ENCODE data around the gene ADAD2.

Gene ADAD2

GRCh38 chr16:84190731-84191388 is at the start of gene ADAD2:
Gene ADAD2 (plus strand): TSS chr16:84191157. CDS start chr16:84191231, 74 bp downstream.
- peak; percentile 29 to 35 for DNase-seq
- TF ChIP-seq GATA1 (IDR thresholded peaks at IDR 0.05; ENCODE audit: low read depth, low read length) (no peak), POLR2A (IDR thresholded peaks at IDR 0.05; ENCODE audit: low read length) (no peak)

- DNase-seq: no peak
- TF ChIP-seq POLR2A (IDR thresholded peaks at IDR 0.05; ENCODE audit: low read length) (no peak), GATA1 (IDR thresholded peaks at IDR 0.05; ENCODE audit: low read depth, low read length) (no peak)
These were observed 47.9 kb upstream of the ADAD2 start for GRCh38 chr16:84143081-84143480.

GRCh38 chr16:84143784-84144199 is 47.2 kb upstream of the ADAD2 start:
- TF ChIP-seq GATA1 (IDR thresholded peaks at IDR 0.05; ENCODE audit: low read depth, low read length): no peak
- no peak for TF ChIP-seq POLR2A (IDR thresholded peaks at IDR 0.05; ENCODE audit: low read length)
- DNase-seq: peak; percentile 24 to 26

GRCh38 chr16:84144209-84144858 is 46.6 kb upstream of the ADAD2 start:
- no peak for TF ChIP-seq GATA1 (IDR thresholded peaks at IDR 0.05; ENCODE audit: low read depth, low read length)
- TF ChIP-seq POLR2A (IDR thresholded peaks at IDR 0.05; ENCODE audit: low read length): no peak
- DNase-seq: peak; percentile 53 to 61

- TF ChIP-seq POLR2A (IDR thresholded peaks at IDR 0.05; ENCODE audit: low read length) (peak; percentile 21), GATA1 (IDR thresholded peaks at IDR 0.05; ENCODE audit: low read depth, low read length) (no peak)
- DNase-seq: peak; percentile 91 to 97
These were observed 45.9 kb upstream of the ADAD2 start, which contains the start of the genes DNAAF1 and HSDL1 for GRCh38 chr16:84144859-84145639. Gene DNAAF1 (plus strand): TSS chr16:84145308. CDS start chr16:84145441, 133 bp downstream. Gene HSDL1 (minus strand): TSS chr16:84145177. CDS start chr16:84131321, 13,856 bp downstream.

GRCh38 chr16:84150926-84151325 is 40.0 kb upstream of the ADAD2 start:
- TF ChIP-seq GATA1 (IDR thresholded peaks at IDR 0.05; ENCODE audit: low read depth, low read length): no peak
- TF ChIP-seq POLR2A (IDR thresholded peaks at IDR 0.05; ENCODE audit: low read length): no peak
- no peak for DNase-seq

GRCh38 chr16:84153660-84154214 is 37.2 kb upstream of the ADAD2 start:
- DNase-seq: no peak
- no peak for TF ChIP-seq GATA1 (IDR thresholded peaks at IDR 0.05; ENCODE audit: low read depth, low read length)
- TF ChIP-seq POLR2A (IDR thresholded peaks at IDR 0.05; ENCODE audit: low read length): no peak

- no peak for DNase-seq
- TF ChIP-seq GATA1 (IDR thresholded peaks at IDR 0.05; ENCODE audit: low read depth, low read length) (no peak), POLR2A (IDR thresholded peaks at IDR 0.05; ENCODE audit: low read length) (no peak)
These were observed 35.7 kb upstream of the ADAD2 start for GRCh38 chr16:84155226-84155625.

GRCh38 chr16:84155771-84156170 is 35.2 kb upstream of the ADAD2 start:
- no peak for TF ChIP-seq POLR2A (IDR thresholded peaks at IDR 0.05; ENCODE audit: low read length)
- DNase-seq: peak; percentile 18 to 39

GRCh38 chr16:84156342-84156784 is 34.6 kb upstream of the ADAD2 start:
- DNase-seq: no peak
- TF ChIP-seq POLR2A (IDR thresholded peaks at IDR 0.05; ENCODE audit: low read length) (no peak), GATA1 (IDR thresholded peaks at IDR 0.05; ENCODE audit: low read depth, low read length) (no peak)

GRCh38 chr16:84159007-84159406 is 31.9 kb upstream of the ADAD2 start:
- TF ChIP-seq POLR2A (IDR thresholded peaks at IDR 0.05; ENCODE audit: low read length): no peak
- TF ChIP-seq GATA1 (IDR thresholded peaks at IDR 0.05; ENCODE audit: low read depth, low read length): no peak
- no peak for DNase-seq

GRCh38 chr16:84159800-84160199 is 31.2 kb upstream of the ADAD2 start:
- no peak for DNase-seq
- TF ChIP-seq POLR2A (IDR thresholded peaks at IDR 0.05; ENCODE audit: low read length): no peak
- TF ChIP-seq GATA1 (IDR thresholded peaks at IDR 0.05; ENCODE audit: low read depth, low read length): no peak

GRCh38 chr16:84161037-84161436 is 29.9 kb upstream of the ADAD2 start:
- no peak for DNase-seq
- TF ChIP-seq GATA1 (IDR thresholded peaks at IDR 0.05; ENCODE audit: low read depth, low read length) (no peak), POLR2A (IDR thresholded peaks at IDR 0.05; ENCODE audit: low read length) (no peak)

- no peak for DNase-seq
- TF ChIP-seq POLR2A (IDR thresholded peaks at IDR 0.05; ENCODE audit: low read length) (no peak), GATA1 (IDR thresholded peaks at IDR 0.05; ENCODE audit: low read depth, low read length) (no peak)
These were observed 29.2 kb upstream of the ADAD2 start for GRCh38 chr16:84161801-84162200.

All from erythroblast (primary cell).